ENCODE results near the gene ADAMTS2.

ADAMTS2 gene

GRCh38 chr5:179310439-179311090 is 34.7 kb downstream of the ADAMTS2 start:
- Histone ChIP-seq H3K4me3 (ENCODE audit: low read length in 2 of 2) (no peak overlapping the region), H3K27me3 (ENCODE audit: control insufficient read depth in 2 of 2, insufficient read depth in 2 of 2, low read length in 2 of 2) (no peaks in the 10 kb centered on the region), H3K36me3 (ENCODE audit: control insufficient read depth in 2 of 2, insufficient read depth in 2 of 2, low read length in 2 of 2) (no peaks in the 10 kb centered on the region), H3K9me3 (ENCODE audit: control insufficient read depth in 2 of 2, low read length in 2 of 2) (no peaks in the 10 kb centered on the region), H3K4me1 (ENCODE audit: control insufficient read depth in 2 of 2, insufficient read depth in 2 of 2, low read length in 2 of 2) (no peaks in the 10 kb centered on the region), H3K9ac (ENCODE audit: low read depth in 1 of 2, low read length in 2 of 2) (no peak overlapping the region), H3K27ac (ENCODE audit: low read depth in 2 of 2, low read length in 2 of 2) (no peak overlapping the region)

GRCh38 chr5:179309751-179310320 is 35.4 kb downstream of the ADAMTS2 start:
- no peak overlapping the region for H3K9ac ChIP-seq (ENCODE audit: low read depth in 1 of 2, low read length in 2 of 2)

GRCh38 chr5:179309383-179309670 is 35.9 kb downstream of the ADAMTS2 start:
- Histone ChIP-seq H3K27me3 (ENCODE audit: control insufficient read depth in 2 of 2, insufficient read depth in 2 of 2, low read length in 2 of 2) (no peaks in the 10 kb centered on the region), H3K4me3 (ENCODE audit: low read length in 2 of 2) (no peak overlapping the region), H3K36me3 (ENCODE audit: control insufficient read depth in 2 of 2, insufficient read depth in 2 of 2, low read length in 2 of 2) (no peaks in the 10 kb centered on the region), H3K4me1 (ENCODE audit: control insufficient read depth in 2 of 2, insufficient read depth in 2 of 2, low read length in 2 of 2) (no peaks in the 10 kb centered on the region), H3K9me3 (ENCODE audit: control insufficient read depth in 2 of 2, low read length in 2 of 2) (peaks cover 0 to 2% of the 10 kb centered on the region in 2 donors), H3K9ac (ENCODE audit: low read depth in 1 of 2, low read length in 2 of 2) (no peak overlapping the region), H3K27ac (ENCODE audit: low read depth in 2 of 2, low read length in 2 of 2) (no peak overlapping the region)

More at GRCh38 chr5:179309751-179310320, 35.4 kb downstream of the ADAMTS2 start:
- no peaks in the 10 kb centered on the region for H3K27me3 ChIP-seq (ENCODE audit: control insufficient read depth in 2 of 2, insufficient read depth in 2 of 2, low read length in 2 of 2)
- no peaks in the 10 kb centered on the region for H3K36me3 ChIP-seq (ENCODE audit: control insufficient read depth in 2 of 2, insufficient read depth in 2 of 2, low read length in 2 of 2)
- H3K4me1 ChIP-seq (ENCODE audit: control insufficient read depth in 2 of 2, insufficient read depth in 2 of 2, low read length in 2 of 2) = no peaks in the 10 kb centered on the region
- H3K27ac ChIP-seq (ENCODE audit: low read depth in 2 of 2, low read length in 2 of 2) = no peak overlapping the region
- H3K4me3 ChIP-seq (ENCODE audit: low read length in 2 of 2) = no peak overlapping the region
- peaks cover 0 to 2% of the 10 kb centered on the region in 2 donors for H3K9me3 ChIP-seq (ENCODE audit: control insufficient read depth in 2 of 2, low read length in 2 of 2)

- Histone ChIP-seq H3K9ac (ENCODE audit: low read depth in 1 of 2, low read length in 2 of 2) (no peak overlapping the region), H3K4me1 (ENCODE audit: control insufficient read depth in 2 of 2, insufficient read depth in 2 of 2, low read length in 2 of 2) (no peaks in the 10 kb centered on the region), H3K36me3 (ENCODE audit: control insufficient read depth in 2 of 2, insufficient read depth in 2 of 2, low read length in 2 of 2) (no peaks in the 10 kb centered on the region), H3K9me3 (ENCODE audit: control insufficient read depth in 2 of 2, low read length in 2 of 2) (peaks cover 0 to 2% of the 10 kb centered on the region in 2 donors), H3K4me3 (ENCODE audit: low read length in 2 of 2) (no peak overlapping the region), H3K27me3 (ENCODE audit: control insufficient read depth in 2 of 2, insufficient read depth in 2 of 2, low read length in 2 of 2) (no peaks in the 10 kb centered on the region), H3K27ac (ENCODE audit: low read depth in 2 of 2, low read length in 2 of 2) (no peak overlapping the region)
These were observed 36.5 kb downstream of the ADAMTS2 start for GRCh38 chr5:179308563-179309382.

- H3K9ac ChIP-seq (ENCODE audit: low read depth in 1 of 2, low read length in 2 of 2) = no peak overlapping the region
These were observed 37.3 kb downstream of the ADAMTS2 start for GRCh38 chr5:179307931-179308471.

GRCh38 chr5:179307013-179307800 is 38.1 kb downstream of the ADAMTS2 start:
- Histone ChIP-seq H3K36me3 (ENCODE audit: control insufficient read depth in 2 of 2, insufficient read depth in 2 of 2, low read length in 2 of 2) (no peaks in the 10 kb centered on the region), H3K9ac (ENCODE audit: low read depth in 1 of 2, low read length in 2 of 2) (no peak overlapping the region), H3K9me3 (ENCODE audit: control insufficient read depth in 2 of 2, low read length in 2 of 2) (peaks cover 0 to 2% of the 10 kb centered on the region in 2 donors), H3K27ac (ENCODE audit: low read depth in 2 of 2, low read length in 2 of 2) (no peak overlapping the region), H3K4me3 (ENCODE audit: low read length in 2 of 2) (no peak overlapping the region), H3K4me1 (ENCODE audit: control insufficient read depth in 2 of 2, insufficient read depth in 2 of 2, low read length in 2 of 2) (no peaks in the 10 kb centered on the region), H3K27me3 (ENCODE audit: control insufficient read depth in 2 of 2, insufficient read depth in 2 of 2, low read length in 2 of 2) (no peaks in the 10 kb centered on the region)

More at GRCh38 chr5:179307931-179308471, 37.3 kb downstream of the ADAMTS2 start:
- Histone ChIP-seq H3K36me3 (ENCODE audit: control insufficient read depth in 2 of 2, insufficient read depth in 2 of 2, low read length in 2 of 2) (no peaks in the 10 kb centered on the region), H3K27me3 (ENCODE audit: control insufficient read depth in 2 of 2, insufficient read depth in 2 of 2, low read length in 2 of 2) (no peaks in the 10 kb centered on the region), H3K27ac (ENCODE audit: low read depth in 2 of 2, low read length in 2 of 2) (no peak overlapping the region), H3K4me1 (ENCODE audit: control insufficient read depth in 2 of 2, insufficient read depth in 2 of 2, low read length in 2 of 2) (no peaks in the 10 kb centered on the region), H3K4me3 (ENCODE audit: low read length in 2 of 2) (no peak overlapping the region), H3K9me3 (ENCODE audit: control insufficient read depth in 2 of 2, low read length in 2 of 2) (peaks cover 0 to 2% of the 10 kb centered on the region in 2 donors)

- no peak overlapping the region for H3K4me3 ChIP-seq (ENCODE audit: low read length in 2 of 2)
- no peaks in the 10 kb centered on the region for H3K36me3 ChIP-seq (ENCODE audit: control insufficient read depth in 2 of 2, insufficient read depth in 2 of 2, low read length in 2 of 2)
- H3K27ac ChIP-seq (ENCODE audit: low read depth in 2 of 2, low read length in 2 of 2) = no peak overlapping the region
- no peaks in the 10 kb centered on the region for H3K27me3 ChIP-seq (ENCODE audit: control insufficient read depth in 2 of 2, insufficient read depth in 2 of 2, low read length in 2 of 2)
- H3K9ac ChIP-seq (ENCODE audit: low read depth in 1 of 2, low read length in 2 of 2) = no peak overlapping the region
- peaks cover 0 to 2% of the 10 kb centered on the region in 2 donors for H3K9me3 ChIP-seq (ENCODE audit: control insufficient read depth in 2 of 2, low read length in 2 of 2)
- H3K4me1 ChIP-seq (ENCODE audit: control insufficient read depth in 2 of 2, insufficient read depth in 2 of 2, low read length in 2 of 2) = no peaks in the 10 kb centered on the region
These were observed 38.9 kb downstream of the ADAMTS2 start for GRCh38 chr5:179306191-179307012.

GRCh38 chr5:179304871-179305270 is 40.4 kb downstream of the ADAMTS2 start:
- no peak overlapping the region for H3K4me3 ChIP-seq (ENCODE audit: low read length in 2 of 2)
- H3K27me3 ChIP-seq (ENCODE audit: control insufficient read depth in 2 of 2, insufficient read depth in 2 of 2, low read length in 2 of 2) = no peaks in the 10 kb centered on the region
- H3K4me1 ChIP-seq (ENCODE audit: control insufficient read depth in 2 of 2, insufficient read depth in 2 of 2, low read length in 2 of 2) = no peaks in the 10 kb centered on the region
- H3K36me3 ChIP-seq (ENCODE audit: control insufficient read depth in 2 of 2, insufficient read depth in 2 of 2, low read length in 2 of 2) = no peaks in the 10 kb centered on the region
- H3K27ac ChIP-seq (ENCODE audit: low read depth in 2 of 2, low read length in 2 of 2) = no peak overlapping the region
- peaks cover 0 to 2% of the 10 kb centered on the region in 2 donors for H3K9me3 ChIP-seq (ENCODE audit: control insufficient read depth in 2 of 2, low read length in 2 of 2)
- H3K9ac ChIP-seq (ENCODE audit: low read depth in 1 of 2, low read length in 2 of 2) = no peak overlapping the region

GRCh38 chr5:179304466-179304865 is 40.8 kb downstream of the ADAMTS2 start:
- no peaks in the 10 kb centered on the region for H3K27me3 ChIP-seq (ENCODE audit: control insufficient read depth in 2 of 2, insufficient read depth in 2 of 2, low read length in 2 of 2)
- H3K27ac ChIP-seq (ENCODE audit: low read depth in 2 of 2, low read length in 2 of 2) = no peak overlapping the region
- H3K9ac ChIP-seq (ENCODE audit: low read depth in 1 of 2, low read length in 2 of 2) = no peak overlapping the region
- no peak overlapping the region for H3K4me3 ChIP-seq (ENCODE audit: low read length in 2 of 2)
- H3K4me1 ChIP-seq (ENCODE audit: control insufficient read depth in 2 of 2, insufficient read depth in 2 of 2, low read length in 2 of 2) = no peaks in the 10 kb centered on the region
- peaks cover 0 to 2% of the 10 kb centered on the region in 2 donors for H3K9me3 ChIP-seq (ENCODE audit: control insufficient read depth in 2 of 2, low read length in 2 of 2)
- no peaks in the 10 kb centered on the region for H3K36me3 ChIP-seq (ENCODE audit: control insufficient read depth in 2 of 2, insufficient read depth in 2 of 2, low read length in 2 of 2)
